Right lobe of liver (tissue), 4 donors: ENCODE results near the gene LIMCH1.

Experiments
- CTCF ChIP-seq, 4 donors: fragments of 200-600 bp in 3 of 4; fragments of 450-650 bp in 1 of 4; IDR thresholded peaks; one replicate each; pipeline versions ENCODE4 v1.5.1 to v1.8.0; 2016 to 2022; ENCODE audit warnings: antibody characterized with exemption in 4 of 4, mild to moderate bottlenecking in 2 of 4
- POLR2A ChIP-seq: fragments of 450-650 bp; IDR thresholded peaks from one replicate; pipeline ENCODE4 v1.6.1; 2017; ENCODE audit warnings: antibody characterized with exemption, mild to moderate bottlenecking
- donor health status: DM: no; HTN: no; CAD: no.
- donor health status: DM: no; HTN: no; CAD: no.
- donor health status: DM: no; HTN: yes; CAD: no.

GRCh38 chr4:41686893-41687292 is 148.9 kb downstream of the LIMCH1 start:
- TF ChIP-seq CTCF (IDR thresholded peaks at IDR 0.05), result no peak
- no peak for TF ChIP-seq POLR2A
